SJCRH30 (cell line): ENCODE measurements around the gene RARB. TPM values are rescaled to one million over a fixed set of nuclear protein-coding genes. Genes with fewer than 3 reads are reported as not detected.
A peak's percentile ranks its signal among the peaks of the same experiment; 100 is the strongest.

ENCODE experiments used
- DNase-seq, 2 experiments: peaks; one replicate each; pipeline ENCODE4 v3.0.0-alpha.2; 2015 to 2020
- H3K27ac ChIP-seq: fragments of 250-450 bp; sonication (Bioruptor Pico); 2 replicates; pipeline ENCODE4 v1.5.1; 2020; ENCODE audit warnings: mild to moderate bottlenecking, moderate library complexity
- H3K27me3 ChIP-seq: fragments of 250-450 bp; sonication (Bioruptor Pico); 2 replicates; pipeline ENCODE4 v1.5.1; 2020; ENCODE audit warnings: mild to moderate bottlenecking, moderate library complexity
- H3K36me3 ChIP-seq: fragments of 250-450 bp; sonication (Bioruptor Pico); 2 replicates; pipeline ENCODE4 v1.5.1; 2020; ENCODE audit warnings: mild to moderate bottlenecking, moderate library complexity
- H3K4me1 ChIP-seq: fragments of 250-450 bp; sonication (Bioruptor Pico); 2 replicates; pipeline ENCODE4 v1.5.1; 2020; ENCODE audit warnings: mild to moderate bottlenecking, moderate library complexity
- H3K4me3 ChIP-seq: fragments of 250-450 bp; sonication (Bioruptor Pico); 2 replicates; pipeline ENCODE4 v1.5.1; 2020; ENCODE audit warnings: mild to moderate bottlenecking, moderate library complexity
- H3K9me3 ChIP-seq: fragments of 250-450 bp; sonication (Bioruptor Pico); replicated peaks from 2 replicates; pipeline ENCODE4 v1.5.1; 2020; ENCODE audit warnings: mild to moderate bottlenecking, moderate library complexity
- total RNA-seq: library from RNA; depleted of rRNA; stranded (reverse); fragments of >200 nt; shearing (Covaris generic); gene quantifications from 2 replicates; pipeline ENCODE4 v1.2.3, GENCODE V29; 2014; rRNA removed

The RARB gene
- total RNA-seq, result 0.18 and 0.46 TPM in 2 replicates

- Histone ChIP-seq H3K36me3 (no peaks in the 10 kb centered on the region), H3K27me3 (peaks cover 26% of the 10 kb centered on the region), H3K4me1 (no peaks in the 10 kb centered on the region), H3K4me3 (peak within 1 kb of the TSS; percentile 50), H3K9me3 (no peaks in the 10 kb centered on the region), H3K27ac (no peak within 1 kb of the TSS)
- DNase-seq, result peak; percentile 44 to 71
These were observed at the start of gene RARB for GRCh38 chr3:25427942-25428788. TSS of gene RARB (plus strand) at chr3:25428263. CDS start at chr3:25428732, 469 bp downstream.

- H3K36me3 ChIP-seq, result no peaks in the 10 kb centered on the region
- H3K27ac ChIP-seq, result no peak overlapping the region
- DNase-seq, result no peak
- no peaks in the 10 kb centered on the region for H3K27me3 ChIP-seq
- H3K4me3 ChIP-seq, result no peak overlapping the region
- H3K4me1 ChIP-seq, result no peaks in the 10 kb centered on the region
- H3K9me3 ChIP-seq, result no peaks in the 10 kb centered on the region
These were observed 49.2 kb upstream of the RARB start for GRCh38 chr3:25378786-25379311.

GRCh38 chr3:25380222-25380739, 47.8 kb upstream of the RARB start:
- no peak for DNase-seq
- Histone ChIP-seq H3K9me3 (no peaks in the 10 kb centered on the region), H3K36me3 (no peaks in the 10 kb centered on the region), H3K4me3 (no peak overlapping the region), H3K27me3 (no peaks in the 10 kb centered on the region), H3K4me1 (no peaks in the 10 kb centered on the region), H3K27ac (no peak overlapping the region)

GRCh38 chr3:25381083-25381482, 47.0 kb upstream of the RARB start:
- no peaks in the 10 kb centered on the region for H3K4me1 ChIP-seq
- H3K9me3 ChIP-seq, result no peaks in the 10 kb centered on the region
- DNase-seq, result no peak
- H3K27ac ChIP-seq, result no peak overlapping the region
- no peak overlapping the region for H3K4me3 ChIP-seq
- H3K36me3 ChIP-seq, result no peaks in the 10 kb centered on the region
- H3K27me3 ChIP-seq, result no peaks in the 10 kb centered on the region

- no peak for DNase-seq
- no peak overlapping the region for H3K4me3 ChIP-seq
- no peaks in the 10 kb centered on the region for H3K27me3 ChIP-seq
- no peaks in the 10 kb centered on the region for H3K36me3 ChIP-seq
- H3K27ac ChIP-seq, result no peak overlapping the region
- no peaks in the 10 kb centered on the region for H3K9me3 ChIP-seq
- no peaks in the 10 kb centered on the region for H3K4me1 ChIP-seq
These were observed 43.6 kb upstream of the RARB start for GRCh38 chr3:25384471-25384870.

- H3K36me3 ChIP-seq, result no peaks in the 10 kb centered on the region
- H3K27me3 ChIP-seq, result no peaks in the 10 kb centered on the region
- H3K4me3 ChIP-seq, result no peak overlapping the region
- no peaks in the 10 kb centered on the region for H3K4me1 ChIP-seq
- no peak overlapping the region for H3K27ac ChIP-seq
- DNase-seq, result no peak
- H3K9me3 ChIP-seq, result no peaks in the 10 kb centered on the region
These were observed 42.1 kb upstream of the RARB start for GRCh38 chr3:25385807-25386460.

GRCh38 chr3:25386686-25387255, 41.3 kb upstream of the RARB start:
- Histone ChIP-seq H3K27ac (no peak overlapping the region), H3K4me1 (no peaks in the 10 kb centered on the region), H3K9me3 (no peaks in the 10 kb centered on the region), H3K27me3 (no peaks in the 10 kb centered on the region), H3K36me3 (no peaks in the 10 kb centered on the region), H3K4me3 (no peak overlapping the region)
- DNase-seq, result no peak

GRCh38 chr3:25390605-25391004, 37.5 kb upstream of the RARB start:
- Histone ChIP-seq H3K36me3 (no peaks in the 10 kb centered on the region), H3K27ac (no peak overlapping the region), H3K4me3 (no peak overlapping the region), H3K27me3 (no peaks in the 10 kb centered on the region), H3K9me3 (no peaks in the 10 kb centered on the region), H3K4me1 (no peaks in the 10 kb centered on the region)
- DNase-seq, result no peak

- Histone ChIP-seq H3K36me3 (no peaks in the 10 kb centered on the region), H3K4me3 (no peak overlapping the region), H3K4me1 (no peaks in the 10 kb centered on the region), H3K27me3 (no peaks in the 10 kb centered on the region), H3K27ac (no peak overlapping the region), H3K9me3 (no peaks in the 10 kb centered on the region)
- no peak for DNase-seq
These were observed 31.8 kb upstream of the RARB start for GRCh38 chr3:25396251-25396650.

GRCh38 chr3:25396686-25397085, 31.4 kb upstream of the RARB start:
- Histone ChIP-seq H3K4me3 (no peak overlapping the region), H3K36me3 (no peaks in the 10 kb centered on the region), H3K27me3 (no peaks in the 10 kb centered on the region), H3K4me1 (no peaks in the 10 kb centered on the region), H3K27ac (no peak overlapping the region), H3K9me3 (no peaks in the 10 kb centered on the region)
- no peak for DNase-seq

GRCh38 chr3:25397150-25397549, 30.9 kb upstream of the RARB start:
- H3K27ac ChIP-seq, result no peak overlapping the region
- no peak overlapping the region for H3K4me3 ChIP-seq
- H3K9me3 ChIP-seq, result no peaks in the 10 kb centered on the region
- H3K36me3 ChIP-seq, result no peaks in the 10 kb centered on the region
- no peaks in the 10 kb centered on the region for H3K27me3 ChIP-seq
- no peaks in the 10 kb centered on the region for H3K4me1 ChIP-seq
- no peak for DNase-seq

GRCh38 chr3:25400587-25400986, 27.5 kb upstream of the RARB start:
- Histone ChIP-seq H3K4me3 (no peak overlapping the region), H3K9me3 (no peaks in the 10 kb centered on the region), H3K36me3 (no peaks in the 10 kb centered on the region), H3K27me3 (no peaks in the 10 kb centered on the region), H3K4me1 (no peaks in the 10 kb centered on the region), H3K27ac (no peak overlapping the region)
- no peak for DNase-seq

GRCh38 chr3:25403968-25404367, 24.1 kb upstream of the RARB start:
- Histone ChIP-seq H3K27ac (no peak overlapping the region), H3K4me3 (no peak overlapping the region), H3K4me1 (no peaks in the 10 kb centered on the region), H3K9me3 (no peaks in the 10 kb centered on the region), H3K36me3 (no peaks in the 10 kb centered on the region), H3K27me3 (no peaks in the 10 kb centered on the region)
- no peak for DNase-seq

GRCh38 chr3:25404569-25404968, 23.5 kb upstream of the RARB start:
- no peaks in the 10 kb centered on the region for H3K9me3 ChIP-seq
- H3K36me3 ChIP-seq, result no peaks in the 10 kb centered on the region
- DNase-seq, result no peak

GRCh38 chr3:25405335-25405734, 22.7 kb upstream of the RARB start:
- H3K4me1 ChIP-seq, result no peaks in the 10 kb centered on the region
- H3K36me3 ChIP-seq, result no peaks in the 10 kb centered on the region
- no peaks in the 10 kb centered on the region for H3K27me3 ChIP-seq
- H3K4me3 ChIP-seq, result no peak overlapping the region
- no peak overlapping the region for H3K27ac ChIP-seq
- no peaks in the 10 kb centered on the region for H3K9me3 ChIP-seq
- no peak for DNase-seq

More at GRCh38 chr3:25404569-25404968, 23.5 kb upstream of the RARB start:
- H3K4me3 ChIP-seq, result no peak overlapping the region
- H3K4me1 ChIP-seq, result no peaks in the 10 kb centered on the region
- no peak overlapping the region for H3K27ac ChIP-seq
- H3K27me3 ChIP-seq, result no peaks in the 10 kb centered on the region
